K562 (cell line): ENCODE measurements around the gene TTC21A. TPM values are rescaled to one million over a fixed set of nuclear protein-coding genes. Genes with fewer than 3 reads are reported as not detected.

Experiments used
- GABPA ChIP-seq: fragments of 200-800 bp; sonication (Bioruptor generic); conservative IDR thresholded peaks from 2 replicates; pipeline ENCODE4 v1.6.1; 2016; ENCODE audit warnings: low read depth, missing genetic modification characterization, missing compliant biosample characterization
- RBBP5 ChIP-seq: fragments of 200-600 bp; sonication (generic); IDR thresholded peaks from 2 replicates; pipeline ENCODE4 v1.6.1; 2012; ENCODE audit warnings: borderline replicate concordance, mild to moderate bottlenecking, low read length, control low read depth, inconsistent platforms; ENCODE audit not compliant: insufficient read depth, poor library complexity, severe bottlenecking
- RREB1 ChIP-seq: fragments of 250-450 bp; sonication (Bioruptor Pico); IDR thresholded peaks from 2 replicates; pipeline ENCODE4 v1.4.0; 2020
- polyA plus RNA-seq, 8 experiments: library from polyadenylated mRNA; depleted of rRNA in 4 of 8; stranded (reverse) in 5 of 8; unstranded in 3 of 8; fragments of >200 nt; fragmentation: Nextera tagmentation in 2 of 8; fragmentation: Illumina TruSeq in 1 of 8; extraction: Ambion mirVana in 2 of 8; extraction: Trizol in 1 of 8; gene quantifications; 2 replicates each; pipeline versions ENCODE4 v1.2.1 to v1.2.3, GENCODE V29; 2011 to 2014; ENCODE audit warnings: inconsistent platforms in 1 of 8, missing spikeins in 1 of 8
- total RNA-seq, 7 experiments: library from RNA; depleted of rRNA in 6 of 7; stranded (reverse); fragments of >200 nt in 6 of 7; fragmentation: Illumina TruSeq in 2 of 7; extraction: Trizol in 2 of 7; gene quantifications; 2 replicates each; pipeline versions ENCODE4 v1.2.1 to v1.2.3, GENCODE V29; 2011 to 2021; ENCODE audit warnings: low replicate concordance in 1 of 7
- TF ChIP-seq, protein P1 (sequence below): IDR thresholded peaks from 3 replicates; pipeline ENCODE4 v1.6.1; 2011; ENCODE audit warnings: borderline replicate concordance, mild to moderate bottlenecking, moderate library complexity; ENCODE audit not compliant: insufficient read length; ENCODE audit errors: extremely low read depth

Gene TTC21A
- total and polyA plus RNA-seq, 9 of the 15 experiments (the other 6 are each of a cell fraction or from before 2014, with no cell fraction given): 0.22 to 1.4 (median 0.70) TPM

- TF ChIP-seq RBBP5: peak; percentile 99
- TF ChIP-seq, protein P1, sequence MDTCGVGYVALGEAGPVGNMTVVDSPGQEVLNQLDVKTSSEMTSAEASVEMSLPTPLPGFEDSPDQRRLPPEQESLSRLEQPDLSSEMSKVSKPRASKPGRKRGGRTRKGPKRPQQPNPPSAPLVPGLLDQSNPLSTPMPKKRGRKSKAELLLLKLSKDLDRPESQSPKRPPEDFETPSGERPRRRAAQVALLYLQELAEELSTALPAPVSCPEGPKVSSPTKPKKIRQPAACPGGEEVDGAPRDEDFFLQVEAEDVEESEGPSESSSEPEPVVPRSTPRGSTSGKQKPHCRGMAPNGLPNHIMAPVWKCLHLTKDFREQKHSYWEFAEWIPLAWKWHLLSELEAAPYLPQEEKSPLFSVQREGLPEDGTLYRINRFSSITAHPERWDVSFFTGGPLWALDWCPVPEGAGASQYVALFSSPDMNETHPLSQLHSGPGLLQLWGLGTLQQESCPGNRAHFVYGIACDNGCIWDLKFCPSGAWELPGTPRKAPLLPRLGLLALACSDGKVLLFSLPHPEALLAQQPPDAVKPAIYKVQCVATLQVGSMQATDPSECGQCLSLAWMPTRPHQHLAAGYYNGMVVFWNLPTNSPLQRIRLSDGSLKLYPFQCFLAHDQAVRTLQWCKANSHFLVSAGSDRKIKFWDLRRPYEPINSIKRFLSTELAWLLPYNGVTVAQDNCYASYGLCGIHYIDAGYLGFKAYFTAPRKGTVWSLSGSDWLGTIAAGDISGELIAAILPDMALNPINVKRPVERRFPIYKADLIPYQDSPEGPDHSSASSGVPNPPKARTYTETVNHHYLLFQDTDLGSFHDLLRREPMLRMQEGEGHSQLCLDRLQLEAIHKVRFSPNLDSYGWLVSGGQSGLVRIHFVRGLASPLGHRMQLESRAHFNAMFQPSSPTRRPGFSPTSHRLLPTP: no peak
- TF ChIP-seq RREB1 (CRISPR knock-in tag): 0 out of 2 replicates have a peak, but pooled peaks have one; percentile 72
- peak; percentile 78 for TF ChIP-seq GABPA (tag)
Observed at GRCh38 chr3:39107388-39108199, at the start of gene TTC21A, which contains the start of gene GORASP1 (continued).
